HG03432 (cell line): ENCODE data around the gene KRT6A.
"Not testable (repeated sequence)": the region's sequence is repeated elsewhere in the genome, so short reads cannot be mapped to it uniquely, and the experiment has no call there.

Experiments
- ATAC-seq: cut with Tn5 transposase; IDR thresholded peaks from one replicate; pipeline ENCODE4 v1.9.1; 2021; ENCODE audit warnings: mild to moderate bottlenecking, moderate library complexity; ENCODE audit not compliant: unreplicated experiment

Gene KRT6A

GRCh38 chr12:52506858-52507715 lies 14.0 kb upstream of the KRT6A start:
- no peak for ATAC-seq

DNA sequence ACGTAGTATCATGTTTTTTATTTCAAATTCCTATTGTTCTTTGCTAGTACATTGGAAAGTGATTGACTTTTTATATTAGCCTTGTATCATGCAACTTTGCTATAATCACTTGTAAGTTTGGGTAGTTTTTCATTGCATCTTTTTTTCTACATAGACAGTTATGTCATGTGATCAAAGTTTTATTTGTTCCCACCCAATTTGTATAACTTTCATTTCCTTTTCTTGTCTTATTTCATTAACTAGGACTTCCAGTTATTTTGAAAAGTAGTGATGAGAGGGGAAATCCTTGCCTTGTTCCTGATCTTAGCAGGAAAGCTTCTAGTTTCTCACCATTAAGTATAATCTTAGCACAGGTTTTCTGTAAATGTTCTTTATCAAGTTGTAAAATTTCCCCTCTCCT lies 9.8 kb upstream of the KRT6A start:
- no peak for ATAC-seq

- ATAC-seq: no peak
Observed at GRCh38 chr12:52501490-52501889, 8.4 kb upstream of the KRT6A start.

DNA sequence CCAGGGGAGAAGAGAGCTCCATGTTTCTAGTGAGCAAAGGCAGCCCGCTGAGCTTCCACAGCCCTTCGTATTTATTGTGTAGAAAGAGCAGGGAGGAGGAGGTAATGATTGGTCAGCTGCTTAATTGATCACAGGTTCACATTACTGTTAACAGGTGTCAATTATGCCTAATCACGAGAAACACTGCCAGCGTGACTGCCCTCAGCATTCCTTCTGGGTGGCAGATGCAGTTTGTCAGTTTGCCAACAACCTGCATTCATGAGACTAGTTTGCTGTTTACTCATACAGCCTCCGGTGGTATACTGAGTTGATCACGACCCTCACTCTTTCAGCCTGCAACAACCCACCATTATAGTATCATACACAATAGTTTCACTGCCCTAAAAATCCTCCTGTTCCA lies 7.5 kb upstream of the KRT6A start:
- not testable (repeated sequence) for ATAC-seq

GRCh38 chr12:52499806-52500560 lies 6.9 kb upstream of the KRT6A start:
- no peak for ATAC-seq

DNA sequence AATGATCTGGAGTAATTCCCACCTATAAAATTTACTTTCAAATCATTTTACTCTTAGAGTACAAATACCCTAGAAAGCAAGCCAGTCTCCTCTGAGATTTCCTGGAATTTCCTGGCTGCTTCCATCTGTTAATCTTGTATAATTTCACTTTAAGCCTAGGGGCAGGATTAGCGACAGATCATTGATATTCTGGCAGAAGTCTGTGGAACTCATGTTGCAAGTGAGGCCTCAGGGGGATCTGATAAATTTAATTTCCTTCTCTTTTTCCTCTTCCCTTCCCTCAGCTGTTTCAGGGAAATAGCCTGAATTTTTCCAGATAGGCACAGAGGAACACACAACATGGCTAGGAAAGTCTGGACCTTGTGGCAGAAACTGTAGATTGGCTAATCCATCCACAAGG lies 5.9 kb upstream of the KRT6A start:
- no peak for ATAC-seq

GRCh38 chr12:52497975-52498374 lies 4.9 kb upstream of the KRT6A start:
- no peak for ATAC-seq

DNA sequence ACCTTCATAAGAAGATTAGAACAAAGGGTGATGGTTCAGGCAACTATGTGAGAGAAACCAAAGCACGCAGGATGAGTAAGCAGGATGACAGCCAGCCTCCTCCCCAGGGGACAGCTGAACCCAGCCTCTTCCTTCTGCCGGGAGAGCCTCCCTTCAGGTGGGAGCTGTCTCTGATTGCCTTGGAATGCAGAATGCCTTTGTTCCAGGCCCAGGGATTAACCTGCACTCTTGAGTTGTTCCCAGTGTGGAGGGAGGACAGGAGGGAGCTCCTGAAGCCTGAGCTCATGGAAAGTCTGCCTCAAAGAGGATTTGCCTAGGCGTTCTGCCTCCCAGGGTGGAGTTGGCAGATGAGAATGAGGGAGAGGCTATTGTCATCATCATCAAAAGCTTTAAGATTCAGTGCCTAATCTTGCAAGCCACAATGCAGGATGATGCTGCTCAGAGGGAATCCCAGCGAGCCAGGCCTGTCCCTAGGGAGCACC lies 3.6 kb upstream of the KRT6A start:
- no peak for ATAC-seq

DNA sequence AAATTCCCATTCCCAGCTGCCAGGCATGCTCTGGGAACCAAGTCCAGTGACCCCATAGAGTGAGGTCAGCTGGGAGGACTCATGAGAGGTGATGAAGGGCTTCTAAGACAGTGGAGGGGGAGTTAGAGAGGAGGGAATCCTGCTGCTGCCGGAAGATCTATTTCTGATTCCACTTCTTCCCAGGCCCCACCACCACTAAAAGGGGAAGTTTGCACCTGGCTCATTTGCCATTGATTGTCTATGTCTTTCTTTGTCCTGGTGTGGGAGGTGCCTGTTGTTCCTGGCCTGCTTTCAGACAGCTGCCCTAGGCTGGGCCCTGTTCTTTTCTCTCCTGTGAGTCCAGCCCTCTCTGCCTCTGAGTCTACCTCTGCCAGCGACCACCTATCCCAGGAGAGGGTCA lies 3.0 kb upstream of the KRT6A start:
- no peak for ATAC-seq

- no peak for ATAC-seq
Observed at GRCh38 chr12:52495389-52495788, 2.3 kb upstream of the KRT6A start.

DNA sequence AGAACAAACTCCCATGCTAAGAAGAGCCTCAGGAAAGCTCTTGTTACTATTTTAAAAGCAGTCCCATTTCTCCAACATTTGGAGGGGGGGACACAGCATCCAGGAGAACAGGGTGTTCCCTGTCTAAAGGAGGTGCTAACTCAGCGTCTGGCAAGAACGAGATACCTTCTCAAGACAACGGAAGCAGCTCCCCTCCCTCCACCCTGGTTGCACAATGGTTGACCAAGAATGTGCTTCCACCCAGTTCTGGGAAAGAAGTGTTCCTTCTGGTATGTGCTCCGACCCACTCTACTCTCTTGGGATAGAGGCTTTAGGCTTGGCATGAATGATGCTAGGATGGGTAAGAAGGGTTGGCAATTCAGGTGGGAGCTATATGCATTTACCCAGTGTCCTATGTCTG lies 1.5 kb upstream of the KRT6A start:
- no peak for ATAC-seq

DNA sequence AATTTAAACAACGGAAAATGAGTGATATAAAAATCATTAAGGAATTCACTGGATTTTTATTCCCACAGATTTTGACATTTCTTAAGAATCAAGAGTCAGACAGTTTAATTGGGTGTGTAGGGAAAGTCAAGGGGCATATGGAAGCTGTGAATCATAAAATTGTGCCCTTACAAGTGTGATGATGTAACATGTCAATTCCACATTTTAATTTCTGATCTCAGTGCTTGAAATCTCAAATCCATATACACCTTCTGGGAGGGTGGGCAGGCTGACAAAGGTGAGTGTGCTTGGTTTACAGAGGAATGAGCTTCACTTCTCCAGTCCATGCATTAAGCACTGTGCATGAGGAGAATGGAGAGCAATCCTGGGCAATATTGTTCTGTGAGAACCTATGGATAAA lies 1.0 kb upstream of the KRT6A start:
- ATAC-seq: no peak

GRCh38 chr12:52492405-52492804 lies 652 bp downstream of the KRT6A start:
- ATAC-seq: not testable (repeated sequence)

GRCh38 chr12:52491495-52491894 lies 1.6 kb downstream of the KRT6A start:
- not testable (repeated sequence) for ATAC-seq

DNA sequence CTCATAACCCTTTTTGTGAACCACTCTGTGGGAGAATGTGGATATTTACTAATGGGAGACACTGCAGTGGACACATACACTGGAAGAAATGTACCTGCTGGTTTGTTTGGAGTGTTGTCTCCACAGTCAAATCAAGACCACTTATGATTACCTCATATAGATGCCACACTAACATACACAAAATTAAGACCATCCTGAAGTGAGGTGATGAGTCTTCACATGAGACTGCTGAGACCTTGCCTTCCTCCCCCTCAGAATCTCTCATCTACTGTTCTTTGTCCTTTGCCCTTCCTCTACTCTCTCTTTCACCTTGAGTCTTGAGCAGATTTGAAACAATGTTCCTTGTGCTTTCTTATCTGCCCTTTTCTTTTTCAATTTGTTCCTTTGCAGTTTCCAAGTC lies 4.3 kb downstream of the KRT6A start:
- ATAC-seq: no peak

GRCh38 chr12:52487744-52488443 lies 5.2 kb downstream of the KRT6A start:
- ATAC-seq: not testable (repeated sequence)

- ATAC-seq: no peak
Observed at GRCh38 chr12:52487211-52487610, 5.8 kb downstream of the KRT6A start.

DNA sequence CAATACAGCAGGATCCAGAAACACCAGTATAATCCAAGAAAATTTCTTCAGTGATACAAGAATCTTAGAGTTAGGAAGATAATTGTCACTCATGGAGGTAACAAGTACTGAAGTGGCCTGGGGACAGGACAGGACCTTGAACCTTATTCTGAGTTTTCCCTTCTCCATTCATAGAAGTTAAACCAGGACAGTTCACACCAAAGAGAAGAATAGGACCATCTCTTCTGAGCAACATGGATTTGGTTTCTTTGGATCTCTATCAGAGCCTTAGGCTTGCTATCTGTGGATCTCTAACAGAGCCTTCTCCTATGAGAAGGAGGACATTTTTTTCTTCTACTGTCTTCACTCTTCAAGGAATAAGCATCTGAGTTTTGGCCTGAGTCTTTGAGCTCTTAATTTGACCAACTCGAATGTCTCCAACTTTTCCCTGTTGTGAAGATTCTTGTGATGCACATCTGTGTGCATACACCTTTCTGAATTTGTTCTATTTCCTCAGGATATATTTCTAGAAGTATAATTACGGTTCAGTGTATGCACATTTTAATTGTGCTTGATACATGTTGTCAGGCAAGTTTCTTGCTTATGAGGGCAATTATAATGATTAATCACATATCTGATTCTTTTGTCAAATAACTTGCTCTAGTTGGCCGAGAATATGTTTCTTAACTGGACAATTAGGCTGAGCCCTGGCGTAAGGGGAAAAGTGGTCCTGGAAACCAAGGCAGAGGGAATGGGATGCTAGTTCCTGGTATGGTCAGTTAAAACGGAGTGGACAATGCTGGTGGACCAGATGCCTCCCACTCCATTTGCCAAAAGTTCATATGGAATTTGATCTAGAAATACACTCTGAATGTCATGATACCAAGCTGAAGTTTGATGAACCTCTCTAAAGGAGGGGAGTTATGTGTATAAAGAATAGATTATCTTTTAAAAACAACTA lies 6.6 kb downstream of the KRT6A start:
- no peak for ATAC-seq

- ATAC-seq: no peak
Observed at GRCh38 chr12:52480073-52480472, 13.0 kb downstream of the KRT6A start.

GRCh38 chr12:52477651-52478050 lies 15.4 kb downstream of the KRT6A start:
- no peak for ATAC-seq
